H1 (cell line): Measurements from ENCODE around the gene SLU7. TPM values are rescaled to one million over a fixed set of nuclear protein-coding genes. Genes with fewer than 3 reads are reported as not detected.

ENCODE experiments used
- CTCF ChIA-PET: fragments of 300-600 bp; sonication (Branson Sonifier 250); formaldehyde crosslinking; loops from one replicate; lab custom pipeline; 2021; ENCODE audit not compliant: partially characterized antibody; lab: Charles Lee
- POLR2A ChIA-PET: fragments of 300-600 bp; sonication (Branson Sonifier 250); formaldehyde crosslinking; loops from one replicate; lab custom pipeline; 2021; ENCODE audit warnings: inconsistent platforms; ENCODE audit not compliant: partially characterized antibody; lab: Charles Lee
- DNase-seq, 2 experiments: peaks; one replicate each; pipeline versions ENCODE4 v3.0.0 to v3.0.0-alpha.2; 2010 to 2022; ENCODE audit warnings: low spot score in 2 of 2, low read depth in 1 of 2, mixed read lengths in 1 of 2
- FAIRE-seq: peaks from 2 replicates; lab custom pipeline; 2011; peaks lifted over from hg19 to GRCh38; lab: Jason Lieb, UNC
- H2AFZ ChIP-seq: 2 replicates; pipeline ENCODE4 v1.8.1; 2012; ENCODE audit warnings: low read length, inconsistent platforms
- H2AK5ac ChIP-seq: 2 replicates; pipeline ENCODE4 v1.6.1; 2013; ENCODE audit warnings: low read depth, low read length
- H2BK120ac ChIP-seq: replicated peaks from 2 replicates; pipeline ENCODE3; 2013; ENCODE audit warnings: low read depth, low read length, inconsistent platforms
- H2BK12ac ChIP-seq: 2 replicates; pipeline ENCODE4 v1.6.1; 2013; ENCODE audit warnings: low read depth, low read length
- H2BK15ac ChIP-seq: 2 replicates; pipeline ENCODE4 v1.6.1; 2013; ENCODE audit warnings: low read length
- H2BK20ac ChIP-seq: 2 replicates; pipeline ENCODE4 v1.6.1; 2013; ENCODE audit warnings: low read length
- H2BK5ac ChIP-seq: 2 replicates; pipeline ENCODE4 v1.6.1; 2013; ENCODE audit warnings: low read depth, low read length
- H3K14ac ChIP-seq: 2 replicates; pipeline ENCODE4 v1.6.1; 2013; ENCODE audit warnings: inconsistent platforms; ENCODE audit not compliant: insufficient read length
- H3K18ac ChIP-seq: 2 replicates; pipeline ENCODE4 v1.6.1; 2013; ENCODE audit warnings: low read length; ENCODE audit errors: extremely low read depth
- H3K23ac ChIP-seq: 2 replicates; pipeline ENCODE4 v1.6.1; 2013; ENCODE audit warnings: inconsistent platforms; ENCODE audit not compliant: insufficient read length
- H3K23me2 ChIP-seq: 2 replicates; pipeline ENCODE4 v1.6.1; 2013; ENCODE audit warnings: low read depth, low read length
- H3K27ac ChIP-seq: 2 replicates; pipeline ENCODE4 v1.6.1; 2011; ENCODE audit warnings: low read depth, low read length, inconsistent platforms
- H3K27me3 ChIP-seq, 4 experiments: replicated peaks in 1 of 4; 1 replicate in 1 of 4; 2 replicates in 3 of 4; pipeline versions ENCODE4 v1.6.1 to v1.8.1; 2011 to 2013; ENCODE audit warnings: low read length in 3 of 4, mild to moderate bottlenecking in 3 of 4, inconsistent platforms in 2 of 4, mixed read lengths in 2 of 4, moderate library complexity in 1 of 4; ENCODE audit not compliant: control insufficient read depth in 3 of 4, insufficient read depth in 3 of 4; ENCODE audit errors: extremely low read depth in 1 of 4
- H3K36me3 ChIP-seq, 4 experiments: 2 replicates each; pipeline versions ENCODE4 v1.6.1 to v1.8.1; 2011 to 2013; ENCODE audit warnings: mild to moderate bottlenecking in 4 of 4, low read length in 3 of 4, moderate library complexity in 2 of 4, control low read depth in 1 of 4, inconsistent platforms in 1 of 4; ENCODE audit not compliant: insufficient read depth in 4 of 4, control insufficient read depth in 2 of 4
- H3K4ac ChIP-seq: replicated peaks from 2 replicates; pipeline ENCODE3; 2013; ENCODE audit warnings: low read length, low read depth, mixed read lengths, inconsistent platforms; ENCODE audit not compliant: insufficient read length
- H3K4me1 ChIP-seq, 4 experiments: replicated peaks in 1 of 4; 1 replicate in 1 of 4; 2 replicates in 3 of 4; pipeline versions ENCODE4 v1.6.1 to v1.8.1; 2011 to 2013; ENCODE audit warnings: low read length in 3 of 4, inconsistent platforms in 2 of 4, mixed read lengths in 1 of 4; ENCODE audit not compliant: insufficient read depth in 4 of 4, control insufficient read depth in 3 of 4
- H3K4me2 ChIP-seq, 2 experiments: 2 replicates each; pipeline versions ENCODE4 v1.6.1 to v1.8.1; 2011 to 2013; ENCODE audit warnings: low read depth in 2 of 2, low read length in 2 of 2, control low read depth in 1 of 2, inconsistent platforms in 1 of 2, mild to moderate bottlenecking in 1 of 2; ENCODE audit not compliant: insufficient read depth in 1 of 2
- H3K4me3 ChIP-seq, 4 experiments: fragments of 200-600, 300-600 bp in 1 of 4; sonication (generic), shearing (Covaris generic), sonication (Bioruptor Twin) in 1 of 4; 2 replicates each; pipeline versions ENCODE4 v1.5.1 to v1.8.1; 2011 to 2016; ENCODE audit warnings: low read length in 4 of 4, low read depth in 3 of 4, control low read depth in 2 of 4, inconsistent platforms in 2 of 4, mild to moderate bottlenecking in 2 of 4, mixed read lengths in 1 of 4, moderate library complexity in 1 of 4; ENCODE audit not compliant: insufficient read depth in 2 of 4; ENCODE audit errors: extremely low read depth in 1 of 4
- H3K56ac ChIP-seq: replicated peaks from 2 replicates; pipeline ENCODE3; 2013; ENCODE audit warnings: low read depth, mild to moderate bottlenecking, mixed read lengths, low read length, inconsistent platforms; ENCODE audit not compliant: insufficient read length
- H3K79me1 ChIP-seq: 2 replicates; pipeline ENCODE4 v1.6.1; 2013; ENCODE audit warnings: low read depth, low read length, control low read depth
- H3K79me2 ChIP-seq, 2 experiments: 2 replicates each; pipeline versions ENCODE4 v1.6.1 to v1.8.1; 2012 to 2013; ENCODE audit warnings: low read length in 2 of 2, mild to moderate bottlenecking in 2 of 2, inconsistent platforms in 1 of 2; ENCODE audit not compliant: insufficient read depth in 2 of 2, control insufficient read depth in 1 of 2
- H3K9ac ChIP-seq, 4 experiments: replicated peaks in 1 of 4; 1 replicate in 1 of 4; 2 replicates in 3 of 4; pipeline versions ENCODE4 v1.6.1 to v1.8.1; 2011 to 2013; ENCODE audit warnings: low read depth in 3 of 4, low read length in 3 of 4, control low read depth in 2 of 4, mild to moderate bottlenecking in 2 of 4, moderate library complexity in 2 of 4, inconsistent platforms in 1 of 4; ENCODE audit errors: extremely low read depth in 1 of 4
- H3K9me3 ChIP-seq, 2 experiments: 2 replicates each; pipeline versions ENCODE4 v1.6.1 to v1.8.1; 2012 to 2013; ENCODE audit warnings: mild to moderate bottlenecking in 2 of 2, moderate library complexity in 2 of 2, control low read depth in 1 of 2, inconsistent platforms in 1 of 2, low read depth in 1 of 2, low read length in 1 of 2, mixed read lengths in 1 of 2; ENCODE audit not compliant: insufficient read depth in 2 of 2
- H4K20me1 ChIP-seq, 2 experiments: replicated peaks in 1 of 2; 2 replicates each; pipeline versions ENCODE3 to v1.8.1; 2011 to 2013; ENCODE audit warnings: inconsistent platforms in 2 of 2, low read length in 2 of 2, mild to moderate bottlenecking in 1 of 2; ENCODE audit not compliant: insufficient read depth in 2 of 2, control insufficient read depth in 1 of 2
- H4K5ac ChIP-seq: 2 replicates; pipeline ENCODE4 v1.6.1; 2013; ENCODE audit warnings: low read length, low read depth, mixed read lengths, inconsistent platforms; ENCODE audit not compliant: insufficient read length
- H4K8ac ChIP-seq: 2 replicates; pipeline ENCODE4 v1.8.0; 2013; ENCODE audit warnings: mild to moderate bottlenecking, moderate library complexity, low read length, inconsistent platforms; ENCODE audit not compliant: insufficient read depth; ENCODE audit errors: extremely low read depth
- H4K91ac ChIP-seq: replicated peaks from 2 replicates; pipeline ENCODE3; 2013; ENCODE audit warnings: low read length, mixed read lengths, inconsistent platforms; ENCODE audit not compliant: insufficient read length
- HDAC2 ChIP-seq, 2 experiments: fragments of 300-600 bp in 1 of 2; sonication (generic) in 1 of 2; IDR thresholded peaks; 2 replicates each; pipeline ENCODE4 v1.6.1; 2011 to 2012; ENCODE audit warnings: low read depth in 2 of 2, low read length in 2 of 2, mild to moderate bottlenecking in 2 of 2, moderate library complexity in 2 of 2, borderline replicate concordance in 1 of 2, inconsistent platforms in 1 of 2
- PHF8 ChIP-seq: fragments of 200-600 bp; sonication (generic); conservative IDR thresholded peaks from 2 replicates; pipeline ENCODE4 v1.7.1; 2012; ENCODE audit warnings: low read depth, mild to moderate bottlenecking, inconsistent platforms, low read length, moderate library complexity
- POLR2A ChIP-seq, 2 experiments: IDR thresholded peaks; 1 replicate in 1 of 2; 2 replicates in 1 of 2; pipeline ENCODE4 v1.6.1; 2011; ENCODE audit warnings: low read depth in 2 of 2, low read length in 2 of 2, mild to moderate bottlenecking in 2 of 2; ENCODE audit errors: control extremely low read depth in 1 of 2
- POLR2AphosphoS5 ChIP-seq: IDR thresholded peaks from 2 replicates; pipeline ENCODE4 v1.6.1; 2011; ENCODE audit warnings: low read depth, low read length
- SAP30 ChIP-seq: fragments of 300-600 bp; sonication (generic); IDR thresholded peaks from 2 replicates; pipeline ENCODE4 v1.7.1; 2012; ENCODE audit warnings: low read length, moderate library complexity, mild to moderate bottlenecking, inconsistent platforms; ENCODE audit not compliant: insufficient read depth, insufficient replicate concordance
- SIN3A ChIP-seq, 2 experiments: IDR thresholded peaks in 1 of 2; conservative IDR thresholded peaks in 1 of 2; 2 replicates each; pipeline ENCODE4 v1.6.1; 2011 to 2012; ENCODE audit warnings: low read length in 2 of 2, improper control_type of control experiment in 1 of 2, low read depth in 1 of 2, mild to moderate bottlenecking in 1 of 2
- WGBS, 2 experiments: shearing (Covaris generic) in 1 of 2; methylation state at CpG; one replicate each; pipeline versions ENCODE4 v1.1.6 to v1.1.7; 2013 to 2015; ENCODE audit warnings: low lambda C conversion rate in 2 of 2, mixed read lengths in 2 of 2, inconsistent platforms in 1 of 2, low coverage in 1 of 2, missing lambda C conversion rate in 1 of 2; ENCODE audit not compliant: insufficient replicate concordance in 2 of 2, insufficient coverage in 1 of 2, insufficient read length in 1 of 2; ENCODE audit errors: extremely low coverage in 1 of 2, missing lambda C conversion rate in 1 of 2; 5-methylcytosine and 5-hydroxymethylcytosine counted together
- long read RNA-seq, 2 experiments: library from RNA in 1 of 2; library from capped mRNA in 1 of 2; stranded (forward); transcript quantifications; one replicate each; pipeline ENCODE4 v2.0.0, GENCODE V29; 2021; ENCODE audit warnings: inconsistent platforms in 1 of 2
- polyA minus RNA-seq, 3 experiments: library from RNA; depleted of rRNA, polyadenylated mRNA; stranded (reverse); fragments of >200 nt; gene quantifications; 1 replicate in 2 of 3; 2 replicates in 1 of 3; pipeline ENCODE4 v1.2.3, GENCODE V29; 2011
- polyA plus RNA-seq, 7 experiments: library from polyadenylated mRNA; depleted of rRNA in 3 of 7; stranded (reverse) in 5 of 7; unstranded in 2 of 7; fragments of >200 nt in 5 of 7; fragments of 200-250 nt in 2 of 7; gene quantifications; 1 replicate in 5 of 7; 2 replicates in 1 of 7; 4 replicates in 1 of 7; pipeline versions ENCODE4 v1.2.1 to v1.2.3, GENCODE V29; 2011 to 2013; ENCODE audit warnings: missing spikeins in 2 of 7, mixed read lengths in 2 of 7
- total RNA-seq: library from RNA; stranded (reverse); fragmentation: NEBNext Ultra II Directional; extraction: Animal tissue kit (Norgen Biotek cat#: 25700); gene quantifications from 2 replicates; pipeline ENCODE4 v1.2.1, GENCODE V29; 2021

The SLU7 gene
- total RNA-seq (34.1 and 36.8 TPM in 2 replicates), polyA plus RNA-seq (2011; rRNA removed) (4.4 and 6.0 TPM in 2 replicates), polyA minus RNA-seq (2011; rRNA and poly(A)+ RNA removed) (11.5 and 17.1 TPM in 2 replicates)
- 19.4 TPM for polyA plus RNA-seq (2011; cell fraction: cytosol; rRNA removed)
- polyA plus RNA-seq (2011; cell fraction: nucleus; rRNA removed): 4.6 TPM
- polyA plus RNA-seq (2012, experiment 1 of 2): 29.2 to 58.2 TPM (median 36.2 TPM) in 4 replicates
- polyA plus RNA-seq (2012, experiment 2 of 2): 1.1 TPM
- 29.6 TPM for polyA plus RNA-seq (2013, experiment 1 of 2)
- polyA plus RNA-seq (2013, experiment 2 of 2): 29.1 TPM
- 4.2 TPM for polyA minus RNA-seq (2011; cell fraction: cytosol; rRNA and poly(A)+ RNA removed)
- polyA minus RNA-seq (2011; cell fraction: nucleus; rRNA and poly(A)+ RNA removed): 18.9 TPM
- long read RNA-seq, experiment 1, partial matches to known transcripts: 10 of 14 reads
- long read RNA-seq, experiment 1, other reads (novel, unspliced or antisense): 0 of 14 reads
- long read RNA-seq, experiment 2, transcript SLU7-201 (16 exons, 3,793 nt): major isoform, 18 of 52 reads
- long read RNA-seq, experiment 2, partial matches to known transcripts: 29 of 52 reads
- long read RNA-seq, experiment 2, other reads (novel, unspliced or antisense): 5 of 52 reads

DNA sequence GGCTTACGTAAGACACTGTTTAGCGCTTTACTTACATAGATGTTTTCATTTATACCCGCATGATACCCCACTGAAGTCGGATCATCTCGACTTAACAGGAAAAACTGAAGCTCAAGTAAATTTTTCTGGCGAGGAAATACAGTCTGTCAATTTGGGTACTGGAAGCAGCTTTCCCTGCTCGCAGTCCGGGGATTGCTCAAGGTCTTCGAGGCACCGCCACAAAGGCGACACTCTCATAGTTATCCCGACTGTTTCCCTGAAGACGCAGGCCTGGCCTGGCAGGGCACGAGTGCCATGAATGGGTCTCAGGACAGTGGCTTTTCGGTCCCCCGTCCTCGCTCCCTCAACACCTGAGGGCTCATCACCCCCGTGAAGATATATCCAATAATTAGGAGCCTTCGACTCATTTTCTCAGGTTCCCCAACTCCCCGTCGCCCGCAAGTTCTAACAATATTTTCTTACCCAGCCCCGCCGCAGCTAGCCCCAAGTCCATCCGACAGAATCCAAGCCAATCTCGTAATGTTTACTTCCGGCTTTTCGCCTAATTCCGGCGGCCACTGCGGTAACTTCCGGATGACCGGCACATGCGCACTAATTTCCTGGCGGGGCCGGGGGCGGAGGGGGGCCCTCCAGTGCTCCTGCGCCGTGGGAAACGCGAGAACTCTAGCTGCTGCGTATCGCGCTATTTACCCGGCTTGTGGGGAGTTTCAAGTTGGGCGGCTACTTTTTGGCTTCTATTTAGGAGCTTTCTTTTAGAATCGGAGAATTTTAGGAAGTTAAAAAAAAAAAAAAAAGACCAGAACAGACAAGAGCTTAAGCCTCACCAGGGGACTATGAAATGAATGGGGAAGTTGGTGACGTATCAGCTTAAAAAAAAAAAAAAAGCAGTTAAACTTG, at the start of gene SLU7:
Gene SLU7 (minus strand): TSS at position 521 of the 897 bp plus-strand sequence. CDS start 3,787 bp downstream, outside the sequence.
- Histone ChIP-seq H2BK12ac (no peak within 1 kb of the TSS; the same call in 1 of the 2 replicates), H3K18ac (0 out of 2 replicates have a peak within 1 kb of the TSS, but pooled peaks have one; percentile 9), H3K36me3 (peaks cover 0 to 17% (median 12%) of the 10 kb centered on the region in 4 experiments; a peak in 5 of 8 replicates), H3K4me2 (peak within 1 kb of the TSS; percentile 77 to 91), H3K79me1 (peaks cover 2% of the 10 kb centered on the region; the same call in 1 of the 2 replicates), H3K9ac (peak within 1 kb of the TSS; percentile 56 to 93 (median 86)), H3K56ac (no peak within 1 kb of the TSS), H2BK120ac (no peak within 1 kb of the TSS), H3K79me2 (peaks cover 9 to 47% of the 10 kb centered on the region in 2 experiments), H3K23ac (no peak within 1 kb of the TSS), H2AK5ac (no peak within 1 kb of the TSS), H3K27me3 (no peaks in the 10 kb centered on the region), H3K4me1 (peaks cover 0 to 8% (median 4%) of the 10 kb centered on the region in 4 experiments; a peak in 3 of 7 replicates), H4K20me1 (peaks cover 0 to 3% of the 10 kb centered on the region in 2 experiments), H4K5ac (peak within 1 kb of the TSS; percentile 71), H2AFZ (0 out of 2 replicates have a peak within 1 kb of the TSS, but pooled peaks have one; percentile 36), H3K4ac (peak within 1 kb of the TSS; percentile 91), H4K91ac (no peak within 1 kb of the TSS), H3K27ac (peak within 1 kb of the TSS; percentile 60; the same call in 1 of the 2 replicates), H3K14ac (no peak within 1 kb of the TSS), H3K23me2 (peaks cover 5% of the 10 kb centered on the region), H2BK20ac (no peak within 1 kb of the TSS), H3K9me3 (no peaks in the 10 kb centered on the region), H2BK5ac (peak within 1 kb of the TSS; percentile 35), H4K8ac (peak within 1 kb of the TSS; percentile 99), H2BK15ac (no peak within 1 kb of the TSS), H3K4me3 (peak within 1 kb of the TSS; percentile 83 to 95 (median 94))
- POLR2A ChIA-PET: interaction anchor here (0.5 to 0.9 kb wide), 5 partner anchors 9 to 1311 kb away, joined by 3 to 5 read pairs (median 3); partner anchors contain the start of gene FAM200C
- DNase-seq: peak; percentile 71 to 94
- 2% methylated on average over 47 of the region's 48 CpGs; no CpG with 5 or more reads in 1 of the 2 experiments for WGBS, 2 experiments
- no peak for FAIRE-seq
- CTCF ChIA-PET: interaction anchor here (0.7 to 1.5 kb wide), 4 partner anchors 20 to 407 kb away, joined by 3 to 8 read pairs (median 4); no protein-coding TSS in a partner anchor
- TF ChIP-seq POLR2AphosphoS5: peak; percentile 69
- peak; percentile 89 for TF ChIP-seq SAP30
- peak; percentile 34 to 86; a peak in 3 of 4 replicates for TF ChIP-seq SIN3A (conservative IDR thresholded peaks at IDR 0.05 in 1 of 2, IDR thresholded peaks at IDR 0.05 in 1 of 2; ENCODE audit: low read depth in 1 of 2, low read length in 2 of 2)
- TF ChIP-seq HDAC2 (IDR thresholded peaks at IDR 0.05; ENCODE audit: borderline replicate concordance in 1 of 2, low read depth in 2 of 2, low read length in 2 of 2): peak; percentile 41 to 66; a peak in 2 of 4 replicates
- TF ChIP-seq PHF8: peak; percentile 33; the same call in 1 of the 2 replicates
- peak in 1 of 2 experiments; percentile 79; a peak in 2 of 3 replicates for TF ChIP-seq POLR2A (IDR thresholded peaks at IDR 0.05; ENCODE audit: control extremely low read depth in 1 of 2, low read depth in 2 of 2, low read length in 2 of 2)
